Panc1 (cell line): ENCODE data around the gene ADGRE1. TPM values are rescaled to one million over a fixed set of nuclear protein-coding genes. Genes with fewer than 3 reads are reported as not detected.

Experiments used
- ATAC-seq: fragments of 200-7000 bp; cut with Tn5 transposase; 2 replicates; pipeline ENCODE4 v1.9.1; 2020; ENCODE audit warnings: mild to moderate bottlenecking, moderate library complexity
- BruUV-seq: library from RNA; stranded (reverse); fragments of 400-500 nt; replicated peaks from 2 replicates; lab custom pipeline; 2021; lab: Mats Ljungman, UMichigan
- CTCF ChIA-PET: fragments of 300-600 bp; sonication (Branson Sonifier 250); formaldehyde crosslinking; loops from one replicate; lab custom pipeline; 2022; ENCODE audit warnings: antibody characterized with exemption; lab: Charles Lee
- POLR2A ChIA-PET: fragments of 300-600 bp; sonication (Branson Sonifier 250); formaldehyde crosslinking; loops from one replicate; lab custom pipeline; 2022; ENCODE audit warnings: antibody characterized with exemption; lab: Charles Lee
- DNase-seq: peaks from one replicate; pipeline ENCODE4 v3.0.0-alpha.2; 2010; ENCODE audit warnings: low read depth, low spot score
- H3K27ac ChIP-seq: 2 replicates; pipeline ENCODE4 v1.5.1; 2011; ENCODE audit warnings: mild to moderate bottlenecking, low read length, inconsistent platforms
- H3K27me3 ChIP-seq: fragments of 200-500 bp; sonication (Bioruptor generic); 2 replicates; pipeline ENCODE4 v1.6.0; 2014; ENCODE audit warnings: low read length, inconsistent platforms; ENCODE audit not compliant: control insufficient read depth, insufficient read depth
- H3K36me3 ChIP-seq: fragments of 200-500 bp; sonication (Bioruptor generic); 2 replicates; pipeline ENCODE4 v1.5.1; 2014; ENCODE audit warnings: inconsistent platforms, mild to moderate bottlenecking, low read length, moderate library complexity; ENCODE audit not compliant: control insufficient read depth, insufficient read depth
- H3K4me1 ChIP-seq: 2 replicates; pipeline ENCODE4 v1.5.1; 2011; ENCODE audit warnings: inconsistent platforms, mild to moderate bottlenecking, low read length, moderate library complexity; ENCODE audit not compliant: control insufficient read depth, insufficient read depth
- H3K4me3 ChIP-seq, 2 experiments: 2 replicates each; pipeline ENCODE4 v1.5.1; 2011 to 2012; ENCODE audit warnings: low read depth in 2 of 2, low read length in 2 of 2, mild to moderate bottlenecking in 2 of 2, inconsistent platforms in 1 of 2, moderate library complexity in 1 of 2
- H3K9me3 ChIP-seq: fragments of 200-500 bp; sonication (Bioruptor generic); 2 replicates; pipeline ENCODE4 v1.5.1; 2014; ENCODE audit warnings: low read depth, mild to moderate bottlenecking, inconsistent platforms, low read length, moderate library complexity; ENCODE audit not compliant: control insufficient read depth, insufficient read depth
- POLR2AphosphoS5 ChIP-seq: IDR thresholded peaks from 2 replicates; pipeline ENCODE4 v1.6.1; 2012; ENCODE audit warnings: mild to moderate bottlenecking, low read depth, low read length, moderate library complexity
- SIN3A ChIP-seq: IDR thresholded peaks from 2 replicates; pipeline ENCODE4 v1.6.1; 2012; ENCODE audit warnings: low read depth, mild to moderate bottlenecking, low read length, moderate library complexity, borderline replicate concordance; ENCODE audit not compliant: insufficient read depth
- TCF7L2 ChIP-seq: IDR thresholded peaks from 2 replicates; pipeline ENCODE4 v1.6.1; 2011; ENCODE audit warnings: mild to moderate bottlenecking, low read depth, low read length, inconsistent platforms
- in situ Hi-C: cut with HindIII; loops from 2 replicates; pipeline ENCODE4 v1.10.0; 2016; ENCODE audit warnings: low sequenced_read_pairs, low pct_unique_long_range_greater_than_20kb
- intact Hi-C: fragments of 100-400 bp; cut with micrococcal nuclease; formaldehyde crosslinking; loops from one replicate; pipeline ENCODE4 v1.10.0; 2022; ENCODE audit not compliant: unreplicated experiment
- total RNA-seq: library from RNA; stranded (reverse); gene quantifications from one replicate; pipeline ENCODE4 v1.2.1, GENCODE V29; 2021; ENCODE audit not compliant: unreplicated experiment
- TF ChIP-seq, protein P1 (sequence below): fragments of 450-650 bp; IDR thresholded peaks from 2 replicates; pipeline ENCODE4 v1.5.1; 2017; ENCODE audit warnings: mild to moderate bottlenecking
- TF ChIP-seq, protein P2 (sequence below), 2 experiments: IDR thresholded peaks; 2 replicates each; pipeline ENCODE4 v1.6.1; 2011 to 2012; ENCODE audit warnings: low read depth in 2 of 2, control low read depth in 1 of 2, low read length in 1 of 2, mild to moderate bottlenecking in 1 of 2, moderate library complexity in 1 of 2; ENCODE audit not compliant: insufficient read depth in 1 of 2

Gene ADGRE1
- total RNA-seq, 1 experiment from 2014 or later: 0.08 TPM

DNA sequence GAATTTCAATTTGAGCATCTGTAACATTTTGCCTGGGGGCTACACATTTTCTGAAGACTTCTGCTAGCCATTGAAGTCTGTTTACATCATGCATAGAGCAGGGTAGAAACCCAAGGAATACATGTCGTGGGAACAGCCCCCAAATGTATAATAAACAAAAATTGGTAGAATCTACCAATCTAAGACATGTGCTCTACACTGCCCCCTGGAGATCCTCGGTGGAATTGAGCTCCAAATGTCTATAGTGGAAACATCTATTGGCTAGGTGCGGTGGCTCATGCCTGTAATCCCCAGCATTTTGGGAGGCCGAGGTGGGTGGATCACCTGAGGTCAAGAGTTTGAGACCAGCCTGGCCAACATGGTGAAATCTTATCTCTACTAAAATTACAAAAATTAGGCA is 76.6 kb downstream of the ADGRE1 start:
- BruUV-seq: no TSS peak
- no peak overlapping the region for H3K4me3 ChIP-seq
- CTCF ChIA-PET: interaction anchor here (0.5 to 1.2 kb wide), 4 partner anchors 21 to 362 kb away, joined by 3 to 15 read pairs (median 4); no protein-coding TSS in a partner anchor
- peaks cover 2% of the 10 kb centered on the region; the same call in 1 of the 2 replicates for H3K27me3 ChIP-seq
- TF ChIP-seq, protein P1, sequence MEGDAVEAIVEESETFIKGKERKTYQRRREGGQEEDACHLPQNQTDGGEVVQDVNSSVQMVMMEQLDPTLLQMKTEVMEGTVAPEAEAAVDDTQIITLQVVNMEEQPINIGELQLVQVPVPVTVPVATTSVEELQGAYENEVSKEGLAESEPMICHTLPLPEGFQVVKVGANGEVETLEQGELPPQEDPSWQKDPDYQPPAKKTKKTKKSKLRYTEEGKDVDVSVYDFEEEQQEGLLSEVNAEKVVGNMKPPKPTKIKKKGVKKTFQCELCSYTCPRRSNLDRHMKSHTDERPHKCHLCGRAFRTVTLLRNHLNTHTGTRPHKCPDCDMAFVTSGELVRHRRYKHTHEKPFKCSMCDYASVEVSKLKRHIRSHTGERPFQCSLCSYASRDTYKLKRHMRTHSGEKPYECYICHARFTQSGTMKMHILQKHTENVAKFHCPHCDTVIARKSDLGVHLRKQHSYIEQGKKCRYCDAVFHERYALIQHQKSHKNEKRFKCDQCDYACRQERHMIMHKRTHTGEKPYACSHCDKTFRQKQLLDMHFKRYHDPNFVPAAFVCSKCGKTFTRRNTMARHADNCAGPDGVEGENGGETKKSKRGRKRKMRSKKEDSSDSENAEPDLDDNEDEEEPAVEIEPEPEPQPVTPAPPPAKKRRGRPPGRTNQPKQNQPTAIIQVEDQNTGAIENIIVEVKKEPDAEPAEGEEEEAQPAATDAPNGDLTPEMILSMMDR: peak; percentile 69
- TF ChIP-seq, protein P2, sequence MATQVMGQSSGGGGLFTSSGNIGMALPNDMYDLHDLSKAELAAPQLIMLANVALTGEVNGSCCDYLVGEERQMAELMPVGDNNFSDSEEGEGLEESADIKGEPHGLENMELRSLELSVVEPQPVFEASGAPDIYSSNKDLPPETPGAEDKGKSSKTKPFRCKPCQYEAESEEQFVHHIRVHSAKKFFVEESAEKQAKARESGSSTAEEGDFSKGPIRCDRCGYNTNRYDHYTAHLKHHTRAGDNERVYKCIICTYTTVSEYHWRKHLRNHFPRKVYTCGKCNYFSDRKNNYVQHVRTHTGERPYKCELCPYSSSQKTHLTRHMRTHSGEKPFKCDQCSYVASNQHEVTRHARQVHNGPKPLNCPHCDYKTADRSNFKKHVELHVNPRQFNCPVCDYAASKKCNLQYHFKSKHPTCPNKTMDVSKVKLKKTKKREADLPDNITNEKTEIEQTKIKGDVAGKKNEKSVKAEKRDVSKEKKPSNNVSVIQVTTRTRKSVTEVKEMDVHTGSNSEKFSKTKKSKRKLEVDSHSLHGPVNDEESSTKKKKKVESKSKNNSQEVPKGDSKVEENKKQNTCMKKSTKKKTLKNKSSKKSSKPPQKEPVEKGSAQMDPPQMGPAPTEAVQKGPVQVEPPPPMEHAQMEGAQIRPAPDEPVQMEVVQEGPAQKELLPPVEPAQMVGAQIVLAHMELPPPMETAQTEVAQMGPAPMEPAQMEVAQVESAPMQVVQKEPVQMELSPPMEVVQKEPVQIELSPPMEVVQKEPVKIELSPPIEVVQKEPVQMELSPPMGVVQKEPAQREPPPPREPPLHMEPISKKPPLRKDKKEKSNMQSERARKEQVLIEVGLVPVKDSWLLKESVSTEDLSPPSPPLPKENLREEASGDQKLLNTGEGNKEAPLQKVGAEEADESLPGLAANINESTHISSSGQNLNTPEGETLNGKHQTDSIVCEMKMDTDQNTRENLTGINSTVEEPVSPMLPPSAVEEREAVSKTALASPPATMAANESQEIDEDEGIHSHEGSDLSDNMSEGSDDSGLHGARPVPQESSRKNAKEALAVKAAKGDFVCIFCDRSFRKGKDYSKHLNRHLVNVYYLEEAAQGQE (IDR thresholded peaks at IDR 0.05; ENCODE audit: insufficient read depth in 1 of 2, low read depth in 2 of 2, low read length in 1 of 2): no peak
- POLR2A ChIA-PET: no interaction called here
- no peaks in the 10 kb centered on the region for H3K4me1 ChIP-seq
- H3K27ac ChIP-seq: no peak overlapping the region
- H3K36me3 ChIP-seq: no peaks in the 10 kb centered on the region
- in situ Hi-C loops: no loop called here
- intact Hi-C loops: no loop called here
- no peaks in the 10 kb centered on the region for H3K9me3 ChIP-seq
- ATAC-seq (no peak), DNase-seq (no peak)

DNA sequence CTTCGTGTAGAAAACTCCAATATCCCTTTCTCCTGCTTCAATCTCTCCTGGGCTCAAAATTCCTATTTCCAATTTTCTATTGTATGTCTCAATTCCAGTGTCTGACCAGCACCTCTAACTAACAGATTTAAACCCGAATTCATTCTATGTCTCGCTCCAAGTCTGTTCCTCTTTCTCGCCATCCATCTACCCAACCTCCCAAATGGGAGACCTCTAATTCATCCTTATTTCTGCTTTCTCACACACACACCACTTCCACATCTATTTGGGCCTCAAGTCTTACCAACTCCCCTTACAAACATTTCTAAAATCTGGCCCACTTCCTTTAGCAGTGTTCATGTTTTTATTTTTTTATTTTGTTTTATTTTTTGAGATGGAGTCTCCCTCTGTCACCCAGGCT is 80.6 kb downstream of the ADGRE1 start:
- in situ Hi-C loops (no loop called here), intact Hi-C loops (no loop called here)
- no TSS peak for BruUV-seq
- no peaks in the 10 kb centered on the region; the same call in 1 of the 2 replicates for H3K27me3 ChIP-seq
- H3K36me3 ChIP-seq: no peaks in the 10 kb centered on the region
- H3K9me3 ChIP-seq: no peaks in the 10 kb centered on the region
- TF ChIP-seq SIN3A: no peak
- TF ChIP-seq, protein P1: no peak
- TF ChIP-seq POLR2AphosphoS5: no peak
- TF ChIP-seq TCF7L2: no peak
- TF ChIP-seq, protein P2 (IDR thresholded peaks at IDR 0.05; ENCODE audit: insufficient read depth in 1 of 2, low read depth in 2 of 2, low read length in 1 of 2): no peak
- DNase-seq: no peak
- H3K4me3 ChIP-seq: no peak overlapping the region
- no peak for ATAC-seq
- H3K27ac ChIP-seq: no peak overlapping the region
- ChIA-PET POLR2A (no interaction called here), CTCF (no interaction called here)
- H3K4me1 ChIP-seq: no peaks in the 10 kb centered on the region
